ENCODE measurements around the gene TSR3.

GRCh38 chr16:1387331-1387730 is 35.7 kb upstream of the TSR3 start:
- TF ChIP-seq NFRKB (IDR thresholded peaks at IDR 0.05): no peak
- no peak for TF ChIP-seq FOXA1 (IDR thresholded peaks at IDR 0.05)
- TF ChIP-seq FOXM1 (IDR thresholded peaks at IDR 0.05; ENCODE audit: borderline replicate concordance): no peak
- no peak for TF ChIP-seq SP1 (IDR thresholded peaks at IDR 0.05)
- no peak for TF ChIP-seq HDGF (IDR thresholded peaks at IDR 0.05; ENCODE audit: borderline replicate concordance)
- no peak for TF ChIP-seq ARNT (IDR thresholded peaks at IDR 0.05)
- no peak for TF ChIP-seq TARDBP (IDR thresholded peaks at IDR 0.05)
